Tibial artery (tissue), 4 donors: ENCODE measurements around the gene DEAF1.

Source experiments
- DNase-seq, 2 donors: peaks; one replicate each; pipeline ENCODE4 v3.0.0-alpha.2; 2019
- H3K27ac ChIP-seq, 2 donors: fragments of 200-600 bp; sonication (generic) in 1 of 2; 1 replicate in 1 of 2; 2 replicates in 1 of 2; pipeline ENCODE4 v1.5.1; 2018 to 2019; ENCODE audit warnings: mild to moderate bottlenecking in 1 of 2
- H3K27me3 ChIP-seq, 2 donors: fragments of 200-600 bp; sonication (generic) in 1 of 2; one replicate each; pipeline versions ENCODE4 v1.5.1 to v1.6.0; 2016 to 2019
- H3K36me3 ChIP-seq, 3 donors: fragments of 200-600 bp; sonication (generic) in 2 of 3; one replicate each; pipeline ENCODE4 v1.5.1; 2016 to 2019; ENCODE audit warnings: mild to moderate bottlenecking in 2 of 3
- H3K4me1 ChIP-seq, 4 donors: fragments of 200-600 bp; sonication (generic) in 2 of 4; 1 replicate in 3 of 4; 2 replicates in 1 of 4; pipeline ENCODE4 v1.5.1; 2016 to 2019
- H3K4me3 ChIP-seq, 2 donors: fragments of 200-600 bp; sonication (generic) in 1 of 2; 1 replicate in 1 of 2; 2 replicates in 1 of 2; pipeline ENCODE4 v1.5.1; 2018 to 2019; ENCODE audit warnings: mild to moderate bottlenecking in 2 of 2
- H3K9me3 ChIP-seq, 3 donors: fragments of 200-600 bp; sonication (generic) in 1 of 3; one replicate each; pipeline ENCODE4 v1.5.1; 2016 to 2019
- CTCF ChIP-seq, 2 experiments: fragments of 200-600 bp in 1 of 2; fragments of 450-650 bp in 1 of 2; IDR thresholded peaks; one replicate each; pipeline ENCODE4 v1.5.1; 2017 to 2019; ENCODE audit warnings: antibody characterized with exemption in 2 of 2, mild to moderate bottlenecking in 1 of 2, moderate library complexity in 1 of 2
- intact Hi-C: fragments of 100-400 bp; cut with DNase I; formaldehyde crosslinking; loops from one replicate; pipeline ENCODE4 v1.15.0; 2023; ENCODE audit warnings: low total_unique reads

Gene DEAF1

GRCh38 chr11:637593-638521 is 57.2 kb downstream of the DEAF1 start:
- H3K4me3 ChIP-seq, result peak overlapping the region in 1 of 2 donors; percentile 46
- intact Hi-C loops, result no loop called here
- peaks cover 0 to 25% of the 10 kb centered on the region in 2 donors for H3K27me3 ChIP-seq
- no peak for TF ChIP-seq CTCF (IDR thresholded peaks at IDR 0.05)
- H3K36me3 ChIP-seq, result peaks cover 0 to 25% (median 5%) of the 10 kb centered on the region in 3 donors
- H3K9me3 ChIP-seq, result no peaks in the 10 kb centered on the region
- peaks cover 0 to 30% (median 16%) of the 10 kb centered on the region in 4 donors for H3K4me1 ChIP-seq
- no peak overlapping the region for H3K27ac ChIP-seq
- no peak for DNase-seq

GRCh38 chr11:637333-637592 is 57.8 kb downstream of the DEAF1 start:
- Histone ChIP-seq H3K27me3 (peaks cover 0 to 25% of the 10 kb centered on the region in 2 donors), H3K4me1 (peaks cover 0 to 30% (median 16%) of the 10 kb centered on the region in 4 donors), H3K36me3 (peaks cover 0 to 19% (median 2%) of the 10 kb centered on the region in 3 donors), H3K27ac (no peak overlapping the region), H3K4me3 (peak overlapping the region; percentile 24 to 46), H3K9me3 (no peaks in the 10 kb centered on the region)
- no peak for TF ChIP-seq CTCF (IDR thresholded peaks at IDR 0.05)
- no peak for DNase-seq
- intact Hi-C loops, result no loop called here

DNA sequence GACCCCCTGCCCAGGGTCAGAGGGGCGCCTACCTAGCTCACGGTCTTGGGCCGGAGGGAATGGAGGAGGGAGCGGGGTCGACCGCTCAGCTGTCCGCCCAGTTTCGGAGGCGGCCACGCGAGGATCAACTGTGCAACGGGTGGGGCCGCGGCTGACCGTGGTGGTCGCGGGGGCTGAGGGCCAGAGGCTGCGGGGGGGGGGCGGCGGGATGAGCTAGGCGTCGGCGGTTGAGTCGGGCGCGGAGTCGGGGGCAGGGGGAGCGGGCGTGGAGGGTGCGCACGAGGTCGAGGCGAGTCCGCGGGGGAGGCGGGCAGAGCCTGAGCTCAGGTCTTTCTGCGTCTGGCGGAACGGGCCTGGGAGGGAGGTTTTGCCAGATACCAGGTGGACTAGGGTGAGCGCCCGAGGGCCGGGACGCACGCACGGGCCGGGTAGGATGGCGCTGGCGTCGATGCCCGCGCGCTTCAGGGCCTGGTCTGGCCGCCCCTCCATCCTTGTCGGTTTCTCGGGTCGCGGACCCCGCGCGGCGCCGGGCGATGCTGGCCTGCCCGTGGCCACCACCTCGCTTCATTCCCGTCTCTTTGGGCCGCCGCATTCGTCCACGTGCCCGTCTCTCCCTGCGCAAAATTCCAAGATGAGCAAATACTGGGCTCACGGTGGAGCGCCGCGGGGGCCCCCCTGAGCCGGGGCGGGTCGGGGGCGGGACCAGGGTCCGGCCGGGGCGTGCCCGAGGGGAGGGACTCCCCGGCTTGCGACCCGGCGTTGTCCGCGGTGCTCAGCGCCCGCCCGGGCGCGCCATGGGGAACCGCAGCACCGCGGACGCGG is 58.3 kb downstream of the DEAF1 start, which contains the start of gene DRD4:
Gene DRD4, plus strand, starts transcription at position 759 of the 822 bp plus-strand sequence. Its CDS starts 36 bp downstream, at position 795.
- DNase-seq, result no peak
- Histone ChIP-seq H3K9me3 (no peaks in the 10 kb centered on the region), H3K4me3 (peak within 1 kb of the TSS; percentile 24 to 46), H3K27ac (no peak within 1 kb of the TSS), H3K27me3 (peaks cover 0 to 25% of the 10 kb centered on the region in 2 donors), H3K4me1 (peaks cover 0 to 30% (median 16%) of the 10 kb centered on the region in 4 donors), H3K36me3 (peaks cover 0 to 14% (median 0%) of the 10 kb centered on the region in 3 donors)
- intact Hi-C loops, result no loop called here
- no peak for TF ChIP-seq CTCF (IDR thresholded peaks at IDR 0.05)

GRCh38 chr11:635945-636510 is 59.0 kb downstream of the DEAF1 start:
- H3K27ac ChIP-seq, result no peak overlapping the region
- peaks cover 0 to 25% of the 10 kb centered on the region in 2 donors for H3K27me3 ChIP-seq
- H3K4me1 ChIP-seq, result peaks cover 0 to 30% (median 16%) of the 10 kb centered on the region in 4 donors
- H3K9me3 ChIP-seq, result no peaks in the 10 kb centered on the region
- H3K4me3 ChIP-seq, result no peak overlapping the region
- DNase-seq, result no peak
- no peak for TF ChIP-seq CTCF (IDR thresholded peaks at IDR 0.05)
- intact Hi-C loops, result no loop called here
- H3K36me3 ChIP-seq, result peaks cover 0 to 8% (median 0%) of the 10 kb centered on the region in 3 donors

DNA sequence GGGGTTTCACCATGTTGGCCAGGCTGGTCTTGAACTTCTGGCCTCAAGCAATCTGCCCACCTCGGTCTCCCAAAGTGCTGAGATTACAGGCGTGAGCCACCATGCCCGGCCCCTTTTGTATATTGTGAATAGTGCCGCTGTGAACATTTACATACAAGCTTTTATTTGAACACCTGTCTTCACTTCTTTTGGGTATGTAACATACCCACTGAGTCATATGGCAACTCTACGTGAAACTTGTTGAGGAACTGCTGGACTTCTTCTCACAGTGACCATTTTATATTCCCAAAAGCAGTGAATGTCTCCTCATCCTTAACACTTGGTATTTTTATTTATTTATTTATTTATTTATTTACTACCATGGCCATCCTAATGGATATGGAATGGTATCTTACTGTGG is 64.2 kb downstream of the DEAF1 start:
- Histone ChIP-seq H3K27ac (no peak overlapping the region), H3K9me3 (no peaks in the 10 kb centered on the region), H3K27me3 (no peaks in the 10 kb centered on the region), H3K36me3 (peaks cover 0 to 5% (median 0%) of the 10 kb centered on the region in 3 donors), H3K4me3 (no peak overlapping the region), H3K4me1 (peaks cover 0 to 7% (median 3%) of the 10 kb centered on the region in 4 donors)
- intact Hi-C loops, result no loop called here
- TF ChIP-seq CTCF (IDR thresholded peaks at IDR 0.05), result no peak
- no peak for DNase-seq
